Ecto neural progenitor cell (in vitro differentiated cells): ENCODE results near the gene ARHGEF19.
"Not testable (repeated sequence)": the region's sequence is repeated elsewhere in the genome, so short reads cannot be mapped to it uniquely, and the experiment has no call there.

Experiments
- DNase-seq: peaks from one replicate; pipeline ENCODE4 v3.0.0-alpha.2; 2018; ENCODE audit warnings: low spot score

ARHGEF19 gene

GRCh38 chr1:16165548-16165947, 46.9 kb downstream of the ARHGEF19 start:
- no peak for DNase-seq

GRCh38 chr1:16165073-16165364, 47.4 kb downstream of the ARHGEF19 start:
- no peak for DNase-seq

- DNase-seq, result no peak
Observed at GRCh38 chr1:16164213-16165072, 48.0 kb downstream of the ARHGEF19 start.

GRCh38 chr1:16163608-16164212, 48.7 kb downstream of the ARHGEF19 start:
- not testable (repeated sequence) for DNase-seq

GRCh38 chr1:16162163-16162822, 50.2 kb downstream of the ARHGEF19 start:
- DNase-seq, result peak; percentile 79

- DNase-seq, result no peak
Observed at GRCh38 chr1:16161717-16162116, 50.7 kb downstream of the ARHGEF19 start.

GRCh38 chr1:16158993-16159831, 53.2 kb downstream of the ARHGEF19 start:
- DNase-seq, result no peak

GRCh38 chr1:16158025-16158424, 54.4 kb downstream of the ARHGEF19 start:
- no peak for DNase-seq

GRCh38 chr1:16156848-16157495, 55.5 kb downstream of the ARHGEF19 start:
- no peak for DNase-seq

GRCh38 chr1:16155537-16156410, 56.7 kb downstream of the ARHGEF19 start, which contains the start of gene EPHA2:
TSS of gene EPHA2 (minus strand) at chr1:16156069. CDS start at chr1:16155932, 137 bp downstream.
- peak; percentile 96 for DNase-seq

- DNase-seq, result peak; percentile 66
Observed at GRCh38 chr1:16153999-16154673, 58.3 kb downstream of the ARHGEF19 start.

GRCh38 chr1:16153096-16153998, 59.1 kb downstream of the ARHGEF19 start:
- DNase-seq, result peak; percentile 69

- peak; percentile 76 for DNase-seq
Observed at GRCh38 chr1:16152481-16153087, 59.9 kb downstream of the ARHGEF19 start.

- DNase-seq, result no peak
Observed at GRCh38 chr1:16151995-16152384, 60.5 kb downstream of the ARHGEF19 start.

- no peak for DNase-seq
Observed at GRCh38 chr1:16151196-16151994, 61.1 kb downstream of the ARHGEF19 start.

GRCh38 chr1:16150508-16150907, 61.9 kb downstream of the ARHGEF19 start:
- DNase-seq, result no peak

GRCh38 chr1:16149702-16150488, 62.6 kb downstream of the ARHGEF19 start:
- no peak for DNase-seq
